ENCODE results near the gene PBX2.
"Not testable (repeated sequence)": the region's sequence is repeated elsewhere in the genome, so short reads cannot be mapped to it uniquely, and the experiment has no call there.

The PBX2 gene, protein sequence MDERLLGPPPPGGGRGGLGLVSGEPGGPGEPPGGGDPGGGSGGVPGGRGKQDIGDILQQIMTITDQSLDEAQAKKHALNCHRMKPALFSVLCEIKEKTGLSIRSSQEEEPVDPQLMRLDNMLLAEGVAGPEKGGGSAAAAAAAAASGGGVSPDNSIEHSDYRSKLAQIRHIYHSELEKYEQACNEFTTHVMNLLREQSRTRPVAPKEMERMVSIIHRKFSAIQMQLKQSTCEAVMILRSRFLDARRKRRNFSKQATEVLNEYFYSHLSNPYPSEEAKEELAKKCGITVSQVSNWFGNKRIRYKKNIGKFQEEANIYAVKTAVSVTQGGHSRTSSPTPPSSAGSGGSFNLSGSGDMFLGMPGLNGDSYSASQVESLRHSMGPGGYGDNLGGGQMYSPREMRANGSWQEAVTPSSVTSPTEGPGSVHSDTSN

DNA sequence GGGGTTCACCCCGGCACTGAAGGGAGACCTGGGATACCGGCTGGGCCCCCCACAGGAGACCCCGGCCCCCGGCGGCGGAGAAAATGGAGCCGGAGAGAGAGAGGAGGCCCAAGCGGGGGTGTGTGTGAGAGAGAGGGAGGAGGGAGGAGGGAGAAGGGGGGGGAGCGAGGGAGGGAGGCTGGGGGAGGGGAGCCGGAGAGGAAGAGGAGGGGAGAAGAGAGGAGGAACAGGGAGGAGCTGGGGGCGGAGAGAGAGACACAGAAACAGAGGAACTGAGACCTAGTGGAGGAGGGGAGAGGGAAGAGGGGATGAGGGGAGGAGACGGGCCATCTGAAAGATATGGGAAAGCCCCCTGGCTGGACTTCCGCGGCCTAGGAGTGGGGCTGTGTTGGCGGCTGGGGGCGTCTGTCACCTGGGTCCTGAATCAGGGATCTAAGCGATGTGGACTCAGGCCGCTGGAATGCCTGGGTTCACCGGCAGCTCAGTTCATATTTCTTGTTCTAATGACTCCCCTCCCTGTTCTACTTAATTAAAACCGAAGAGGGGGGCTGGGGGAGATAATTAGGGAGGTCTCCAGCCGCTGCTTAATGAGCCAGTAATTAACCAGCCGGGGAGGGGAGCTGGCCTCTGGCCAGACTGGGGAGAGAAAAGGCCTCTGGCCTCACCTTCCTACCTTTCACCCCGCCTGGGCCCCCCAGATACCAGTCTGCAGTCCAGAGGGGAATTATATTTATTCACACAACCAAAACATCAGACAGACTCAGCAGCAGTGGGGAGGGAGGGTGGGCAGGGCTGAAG lies at the start of gene PBX2:
Gene PBX2 (minus strand): TSS at position 149 of the 798 bp plus-strand sequence. CDS start 287 bp downstream, outside the sequence.
- FAIRE-seq: no peak

DNA sequence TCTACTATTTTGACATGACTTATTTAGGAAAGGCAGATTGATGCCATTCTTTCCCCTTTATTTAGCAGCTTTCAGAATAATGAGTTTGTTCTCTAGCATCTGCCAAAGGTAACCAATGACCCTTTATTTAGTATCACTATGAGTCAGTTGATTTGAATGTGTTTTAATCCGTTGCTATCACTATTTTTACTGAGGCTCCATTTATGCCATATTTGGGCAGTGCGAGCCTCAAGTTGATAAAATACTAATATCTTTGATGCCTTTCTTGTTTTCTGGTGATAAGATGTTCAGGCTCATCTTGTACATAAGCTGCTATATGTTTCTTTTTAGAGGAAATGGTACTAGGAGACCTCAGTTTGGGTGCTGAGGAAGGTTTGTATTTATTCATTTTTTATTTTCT lies 49.5 kb upstream of the PBX2 start:
- FAIRE-seq: no peak

DNA sequence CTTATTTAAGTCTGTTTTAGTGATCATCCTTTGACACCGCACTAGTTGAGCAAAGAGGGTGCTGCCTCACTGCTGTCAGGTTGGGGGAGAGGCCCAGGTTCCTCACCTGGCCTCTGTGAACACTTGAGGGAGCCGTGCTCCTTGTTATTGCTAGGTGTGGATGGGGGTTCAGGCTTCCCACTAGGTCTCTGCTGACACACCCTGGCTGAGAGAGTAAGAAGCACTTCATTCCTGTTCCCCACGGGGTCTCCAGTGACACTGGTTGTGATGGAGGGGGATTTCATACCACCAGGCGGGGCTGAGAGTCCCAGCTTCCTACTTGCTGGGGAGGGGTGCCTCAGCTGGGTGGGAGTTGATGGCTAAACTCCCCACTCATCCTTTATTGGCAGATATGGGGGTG lies 44.9 kb upstream of the PBX2 start:
- FAIRE-seq: no peak

- no peak for FAIRE-seq
Observed at GRCh38 chr6:32226434-32226833, 36.4 kb upstream of the PBX2 start.

- FAIRE-seq: no peak
Observed at GRCh38 chr6:32224696-32225095, 34.7 kb upstream of the PBX2 start.

- FAIRE-seq: no peak
Observed at GRCh38 chr6:32223258-32224235, 33.5 kb upstream of the PBX2 start, which contains the start of gene NOTCH4. Gene NOTCH4, minus strand, starts transcription at chr6:32224067. Its CDS starts 139 bp downstream, at chr6:32223928.

DNA sequence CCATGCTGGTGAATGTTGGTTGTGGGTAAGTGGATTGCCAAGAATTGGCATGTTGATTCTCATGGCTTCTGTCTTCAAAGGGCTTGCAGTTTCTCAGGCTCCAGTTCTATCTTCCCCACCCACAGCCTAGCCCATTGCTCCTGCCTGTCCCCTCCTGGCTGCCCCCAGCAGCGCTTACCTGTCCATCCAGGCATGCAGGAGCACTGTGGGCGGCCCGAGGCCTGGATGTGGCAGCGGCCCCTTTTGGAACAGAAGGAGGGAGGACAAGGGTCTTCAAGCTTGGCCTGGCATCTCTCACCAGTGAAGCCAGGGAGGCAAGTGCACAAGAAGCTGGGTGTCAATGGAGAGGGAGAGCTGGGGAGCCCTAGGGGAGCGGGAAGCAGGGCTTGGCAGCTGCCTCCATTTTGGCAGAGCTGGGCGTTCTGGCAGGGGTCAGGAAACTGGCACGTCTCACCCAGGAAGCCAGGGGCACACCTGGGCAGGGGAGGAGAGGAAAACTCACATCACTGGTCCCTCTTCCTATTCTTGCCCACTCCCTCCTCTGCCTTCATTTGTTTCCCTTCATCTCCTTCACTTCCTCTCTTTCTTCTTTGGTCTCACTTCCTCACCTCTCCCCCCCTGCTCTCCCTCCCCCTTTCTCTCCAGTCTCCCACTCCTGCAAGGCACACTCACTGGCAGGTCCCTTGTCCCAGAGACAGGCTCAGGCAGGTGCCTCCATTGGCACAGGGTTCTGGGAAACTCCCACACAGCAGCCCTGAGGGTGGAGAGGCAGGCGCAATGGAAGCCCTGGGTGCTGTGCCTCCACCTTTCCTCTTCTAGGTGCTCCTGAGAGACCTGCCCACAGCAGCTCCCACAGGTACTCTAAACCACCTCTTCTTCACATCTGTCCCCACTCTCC lies 32.6 kb upstream of the PBX2 start:
- no peak for FAIRE-seq

DNA sequence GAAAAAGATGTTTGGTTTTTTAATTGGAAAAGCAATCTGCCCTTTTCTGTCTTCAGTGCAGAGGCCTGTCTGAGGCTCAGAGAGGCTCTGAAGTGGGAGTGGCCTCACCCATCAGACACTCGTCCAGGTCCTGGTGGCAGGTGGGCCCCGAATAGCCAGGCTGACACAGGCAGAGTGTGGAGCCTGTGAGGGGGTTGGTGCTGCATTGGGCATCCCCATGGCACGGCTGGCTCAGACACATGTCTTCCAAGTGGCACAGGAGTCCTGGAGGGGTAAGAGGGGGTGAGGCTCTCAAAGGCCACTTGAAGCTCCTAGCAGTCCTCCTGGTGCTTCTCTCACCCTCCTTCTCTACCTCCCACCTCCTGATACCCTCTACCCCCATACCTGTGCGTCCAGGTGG lies 30.0 kb upstream of the PBX2 start:
- FAIRE-seq: no peak

DNA sequence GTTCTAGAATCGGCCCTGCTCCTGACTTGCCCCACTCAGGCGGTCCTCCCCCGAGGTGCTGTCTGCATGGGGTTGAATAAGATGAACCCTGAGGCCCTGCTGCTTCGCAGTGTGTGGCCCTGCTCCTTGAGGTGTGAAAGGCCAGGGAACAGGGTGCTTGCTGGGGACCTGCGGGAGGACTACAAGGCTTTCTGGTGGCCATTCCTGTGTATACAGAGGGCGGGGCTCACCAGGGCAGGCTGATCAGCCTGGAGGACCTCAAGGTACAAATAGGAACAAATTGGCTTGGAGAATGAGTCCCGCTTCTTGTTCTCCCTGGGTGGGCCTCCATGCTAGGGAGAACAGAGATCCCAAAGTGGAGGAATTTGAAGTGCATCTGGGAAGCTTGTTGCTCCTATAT lies 28.2 kb upstream of the PBX2 start:
- FAIRE-seq: no peak

DNA sequence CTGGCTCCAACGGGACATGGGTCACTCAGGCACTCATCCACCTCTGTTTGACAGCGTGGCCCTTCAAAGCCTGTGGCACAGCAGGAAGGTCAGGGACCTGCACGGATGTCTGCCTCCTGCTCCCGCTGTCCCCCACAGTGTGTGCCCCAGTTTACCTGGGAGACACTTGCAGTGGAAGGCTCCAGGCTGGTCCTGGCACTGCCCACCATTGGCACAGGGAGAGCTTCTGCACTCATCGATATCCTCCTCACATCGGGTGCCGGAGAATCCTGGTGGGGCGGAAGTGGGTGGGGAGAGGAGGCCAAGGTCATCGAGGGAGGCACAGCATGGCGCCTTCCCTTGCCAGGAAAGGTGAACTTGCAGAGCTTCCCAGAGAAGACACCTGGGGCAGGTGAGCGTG lies 27.0 kb upstream of the PBX2 start:
- FAIRE-seq: no peak

- no peak for FAIRE-seq
Observed at GRCh38 chr6:32216285-32216684, 26.3 kb upstream of the PBX2 start.

GRCh38 chr6:32215617-32216016 lies 25.6 kb upstream of the PBX2 start:
- no peak for FAIRE-seq

- FAIRE-seq: no peak
Observed at GRCh38 chr6:32214126-32214525, 24.1 kb upstream of the PBX2 start.

- no peak for FAIRE-seq
Observed at GRCh38 chr6:32213649-32214048, 23.6 kb upstream of the PBX2 start.

- FAIRE-seq: no peak
Observed at GRCh38 chr6:32212076-32212760, 22.2 kb upstream of the PBX2 start.

GRCh38 chr6:32211432-32211831 lies 21.4 kb upstream of the PBX2 start:
- FAIRE-seq: not testable (repeated sequence)

GRCh38 chr6:32210191-32210601 lies 20.2 kb upstream of the PBX2 start:
- no peak for FAIRE-seq

DNA sequence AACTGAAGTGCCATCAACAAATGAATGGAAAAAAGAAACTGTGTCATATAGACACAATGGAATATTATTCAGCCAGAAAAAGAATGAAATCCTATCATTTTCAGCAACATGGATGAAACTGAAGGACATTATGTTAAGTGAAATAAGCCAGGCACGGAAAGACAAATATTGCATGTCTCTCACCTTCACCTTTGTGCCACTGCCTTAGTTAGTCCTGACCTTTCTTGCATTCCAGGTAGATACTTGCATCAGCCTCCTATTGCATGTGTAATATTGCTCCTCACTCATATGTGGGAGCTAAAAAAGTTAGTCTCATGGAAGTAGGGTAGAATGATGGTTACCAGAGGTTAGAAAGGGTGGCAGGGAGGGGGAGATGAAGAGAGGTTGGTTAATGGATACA lies 19.0 kb upstream of the PBX2 start:
- FAIRE-seq: no peak

GRCh38 chr6:32204268-32204715 lies 14.3 kb upstream of the PBX2 start:
- no peak for FAIRE-seq

GRCh38 chr6:32203426-32204267 lies 13.6 kb upstream of the PBX2 start:
- no peak for FAIRE-seq

All from A204.1 (cell line).